ENCODE results near the gene GMEB2. TPM values are rescaled to one million over a fixed set of nuclear protein-coding genes. Genes with fewer than 3 reads are reported as not detected.
A peak's percentile ranks its signal among the peaks of the same experiment; 100 is the strongest.

The GMEB2 gene
- polyA plus RNA-seq, 4 donors: 8.2 to 14.0 (median 12.5) TPM

DNA sequence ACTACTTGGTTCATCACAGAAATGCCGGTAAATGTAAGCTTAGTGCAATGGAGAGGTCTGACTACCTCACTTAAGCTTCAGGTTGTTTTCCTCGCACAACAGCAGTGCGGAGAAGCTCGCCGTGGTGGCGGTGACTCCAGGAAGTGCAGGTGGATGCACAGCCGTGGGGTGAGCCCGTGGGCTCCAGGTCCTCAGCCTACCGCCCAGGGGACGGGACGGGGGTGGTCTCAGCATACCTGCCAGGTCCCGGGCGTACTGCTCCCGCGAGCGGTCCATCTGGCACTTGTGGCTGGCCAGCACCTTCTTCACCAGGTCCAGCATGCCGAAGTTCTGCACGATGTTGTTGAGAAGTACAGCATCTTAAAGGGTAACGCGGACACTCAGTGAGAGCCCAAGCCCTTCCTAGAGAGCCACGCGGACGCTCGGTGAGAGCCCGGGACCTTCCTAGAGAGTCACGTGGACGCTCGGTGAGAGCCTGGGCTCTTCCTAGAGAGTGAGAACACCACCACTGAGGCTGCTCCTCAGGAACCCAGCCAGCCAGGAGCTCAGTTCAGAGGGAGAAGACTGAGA, 35.0 kb downstream of the GMEB2 start:
- no peak for DNase-seq (ENCODE audit: low read depth in 4 of 4, low spot score in 2 of 4)

DNA sequence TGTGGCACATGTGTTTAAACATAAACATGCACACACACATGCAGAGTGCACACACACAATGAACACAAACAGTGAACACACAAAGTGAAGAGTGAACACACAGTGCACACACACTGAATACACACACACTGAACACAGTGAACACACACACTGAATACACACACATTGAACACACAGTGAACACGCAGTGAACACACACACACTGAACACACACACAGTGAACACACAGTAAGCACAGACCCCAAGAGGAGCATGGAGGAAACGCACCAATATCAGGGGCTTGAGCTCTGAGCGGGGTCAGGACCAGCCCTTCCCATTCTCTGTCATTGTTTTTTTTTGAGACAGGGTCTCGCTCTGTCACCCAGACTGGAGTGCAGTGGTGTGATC, 35.8 kb downstream of the GMEB2 start:
- DNase-seq (ENCODE audit: low read depth in 4 of 4, low spot score in 2 of 4): no peak

DNA sequence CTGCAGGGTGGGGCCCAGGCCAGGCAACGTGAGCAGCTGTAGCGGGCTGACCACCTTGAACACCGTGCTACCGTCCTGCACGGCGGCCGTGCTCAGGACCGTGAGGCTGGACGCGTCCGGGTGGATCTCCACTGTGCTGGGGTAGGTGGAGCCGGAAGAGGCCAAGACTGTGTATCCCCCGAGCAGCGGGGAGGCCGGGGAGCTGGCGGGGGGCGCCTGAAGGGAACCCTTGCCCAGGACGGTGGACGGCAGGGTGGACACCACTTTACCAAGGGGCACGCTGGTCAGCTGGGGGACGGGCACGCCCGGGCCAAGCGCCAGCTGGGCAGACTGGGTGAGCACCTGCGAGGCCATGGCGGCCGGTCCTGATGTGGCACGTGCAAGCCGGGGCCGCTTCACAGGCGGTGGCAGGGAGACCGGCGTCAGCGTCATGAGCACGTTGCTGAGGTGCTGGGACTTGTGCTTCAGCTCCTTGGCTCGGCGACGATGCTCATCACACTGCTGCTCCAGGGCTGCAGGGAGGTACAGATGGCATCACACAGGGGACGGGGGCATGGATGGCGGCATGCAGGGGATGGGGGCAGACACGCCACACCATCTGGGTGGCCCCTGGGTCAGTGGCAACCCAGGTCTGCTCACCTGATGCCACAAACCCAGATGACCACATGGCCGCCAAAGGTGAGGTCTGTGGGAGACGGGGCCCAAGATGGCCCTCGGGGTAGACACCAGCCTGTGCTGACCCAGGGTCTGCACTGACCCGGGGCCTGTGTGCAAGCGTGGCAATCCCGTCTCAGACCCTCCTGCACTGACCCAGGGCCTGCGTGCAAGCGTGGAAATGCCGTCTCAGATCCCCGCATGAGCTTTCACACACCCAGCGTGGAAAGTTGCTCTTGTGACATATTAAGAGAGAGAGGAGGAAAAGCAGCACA, 36.4 kb downstream of the GMEB2 start:
- DNase-seq (ENCODE audit: low read depth in 4 of 4, low spot score in 2 of 4): no peak

DNA sequence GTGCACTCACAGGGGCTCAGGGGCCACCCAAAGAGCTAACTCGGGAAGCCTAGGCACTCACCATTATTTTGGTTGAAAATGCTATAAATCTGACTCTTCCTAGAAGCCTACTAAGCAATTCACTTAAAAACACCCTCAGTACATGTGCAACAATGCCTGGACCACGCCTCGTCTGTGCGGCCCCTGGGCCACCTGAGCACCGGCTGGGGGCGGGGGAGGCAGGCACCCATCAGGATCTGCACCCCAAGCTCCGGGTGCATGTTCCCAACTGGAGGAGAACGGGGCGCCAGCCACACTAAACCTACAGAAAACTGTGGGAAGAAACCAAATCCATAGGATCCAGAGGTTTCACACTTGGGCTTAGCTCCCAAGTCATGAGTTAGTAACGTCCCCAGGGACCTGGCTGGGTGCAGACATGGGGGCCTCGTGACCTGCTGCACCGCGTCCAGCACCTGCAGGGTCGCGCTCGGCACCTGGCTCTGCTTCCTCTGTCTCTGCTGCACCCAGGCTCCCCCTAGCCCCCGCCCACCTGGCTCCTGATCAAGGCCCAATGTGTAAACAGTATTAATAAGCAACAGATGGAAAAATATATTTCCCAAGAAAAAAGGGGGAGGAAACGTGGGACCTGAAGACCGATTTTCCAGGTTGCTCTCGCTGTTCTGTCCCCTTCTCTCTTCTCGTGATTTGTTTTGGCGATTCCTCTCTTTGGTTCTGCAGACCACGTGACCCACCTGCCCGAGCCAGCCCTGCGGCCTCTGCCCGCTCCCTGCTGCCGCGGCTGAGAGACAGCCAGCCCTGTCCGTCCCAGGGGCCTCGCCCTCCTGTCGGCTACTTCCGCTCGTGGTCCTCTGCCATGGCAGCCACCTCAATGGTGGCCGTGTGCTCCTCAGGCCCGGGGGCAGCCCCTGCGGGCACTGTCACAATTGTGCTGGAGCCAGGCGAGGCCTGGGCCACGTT, 37.4 kb downstream of the GMEB2 start:
- no peak for DNase-seq (ENCODE audit: low read depth in 4 of 4, low spot score in 2 of 4)

DNA sequence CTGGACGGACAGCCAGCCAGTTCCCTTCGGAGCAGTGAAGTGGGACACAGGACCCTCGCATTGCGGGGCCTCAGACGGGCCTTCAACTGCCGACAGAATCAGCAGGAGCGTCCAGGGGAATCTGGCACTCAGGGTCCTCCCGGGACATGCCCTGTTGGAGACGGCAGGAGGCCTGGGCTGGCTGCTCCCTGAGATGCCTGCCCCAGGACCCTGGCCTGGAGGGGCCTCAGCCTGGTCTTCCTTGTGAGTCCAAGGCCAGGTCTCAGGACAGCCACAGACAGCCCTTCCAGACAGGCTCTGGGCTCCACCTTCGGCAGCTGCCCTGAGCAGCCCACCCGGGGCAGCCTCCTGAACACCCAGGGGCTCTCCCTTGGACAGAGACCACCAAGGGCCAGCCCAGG, 38.3 kb downstream of the GMEB2 start:
- DNase-seq (ENCODE audit: low read depth in 4 of 4, low spot score in 2 of 4): no peak

DNA sequence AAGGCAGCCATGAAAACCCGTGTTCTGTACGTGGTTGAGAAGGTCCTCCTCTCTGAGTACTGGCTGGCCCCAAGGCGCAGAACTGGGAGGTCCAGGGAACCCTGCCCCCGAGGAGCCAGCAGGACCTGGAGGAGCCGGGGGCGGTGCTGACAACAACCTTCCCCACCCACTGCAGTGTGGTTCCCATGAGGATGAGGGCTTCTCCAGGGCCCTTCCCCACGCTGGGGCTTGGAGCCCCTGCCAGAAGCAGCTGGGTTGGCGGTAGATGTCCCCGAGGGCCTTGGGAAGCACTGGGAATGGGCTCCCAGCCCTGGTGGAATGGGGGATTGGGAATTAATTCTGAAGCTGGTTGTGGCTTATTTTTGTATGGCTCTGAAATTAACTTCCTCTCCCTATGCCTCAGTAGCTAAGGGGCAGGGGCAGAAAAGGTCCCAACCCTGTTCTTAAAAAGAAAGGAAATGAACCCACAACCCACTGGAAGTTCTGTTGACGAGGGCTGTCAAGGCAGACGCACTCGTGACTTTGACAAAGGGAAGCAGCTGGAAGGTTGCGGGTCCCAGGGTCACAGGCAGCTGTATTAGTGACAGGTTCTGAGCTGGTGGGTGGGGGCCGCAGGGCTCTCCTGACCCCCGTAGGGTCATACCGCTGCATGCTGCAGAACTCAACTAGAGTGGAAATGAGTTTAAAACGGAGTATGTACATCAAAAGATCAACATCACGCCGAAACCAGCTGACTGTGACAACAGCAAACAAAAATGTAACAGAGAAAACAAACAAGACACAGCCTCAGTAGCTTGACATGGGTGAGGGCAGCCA, 38.9 kb downstream of the GMEB2 start:
- no peak for DNase-seq (ENCODE audit: low read depth in 4 of 4, low spot score in 2 of 4)

DNA sequence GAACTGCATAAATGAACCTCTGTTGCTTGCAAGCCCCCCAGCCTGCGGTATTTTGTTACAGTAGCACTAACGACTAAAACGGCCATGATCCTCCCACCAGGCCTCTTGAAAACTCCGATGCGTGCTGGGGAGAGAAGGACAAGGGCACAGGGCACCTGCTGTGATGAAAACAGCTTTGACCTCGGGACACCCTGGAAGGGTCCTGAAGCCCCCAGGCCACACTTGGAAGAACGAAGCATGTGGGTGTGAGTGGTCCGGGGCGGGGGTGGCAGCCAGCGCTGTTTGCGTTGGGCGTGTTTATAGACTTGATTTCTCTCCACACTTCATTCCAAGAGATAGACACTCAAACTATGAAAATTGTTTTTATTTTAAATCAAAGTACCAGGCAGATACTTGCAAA, 39.6 kb downstream of the GMEB2 start:
- DNase-seq (ENCODE audit: low read depth in 4 of 4, low spot score in 2 of 4): no peak

DNA sequence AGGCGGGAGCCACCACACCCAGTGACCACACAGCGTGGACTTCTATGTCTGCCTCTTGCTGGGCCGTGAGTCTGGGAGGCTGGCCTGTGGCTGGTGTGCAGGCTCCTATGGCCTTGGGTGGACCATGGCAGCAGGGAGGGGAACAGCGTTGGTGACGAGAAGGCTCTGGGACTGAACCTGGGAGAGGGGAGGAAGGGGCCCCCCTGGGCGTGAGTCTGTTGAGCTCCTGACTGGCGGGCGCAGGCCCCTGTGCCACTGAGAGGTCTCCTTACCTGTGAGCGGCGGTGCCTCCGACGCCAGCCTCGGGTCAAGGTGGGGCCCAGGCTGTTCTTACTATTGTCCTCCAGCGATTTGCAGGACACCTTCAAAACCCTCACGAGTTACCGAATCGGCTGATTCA, 40.1 kb downstream of the GMEB2 start:
- DNase-seq (ENCODE audit: low read depth in 4 of 4, low spot score in 2 of 4): no peak

DNA sequence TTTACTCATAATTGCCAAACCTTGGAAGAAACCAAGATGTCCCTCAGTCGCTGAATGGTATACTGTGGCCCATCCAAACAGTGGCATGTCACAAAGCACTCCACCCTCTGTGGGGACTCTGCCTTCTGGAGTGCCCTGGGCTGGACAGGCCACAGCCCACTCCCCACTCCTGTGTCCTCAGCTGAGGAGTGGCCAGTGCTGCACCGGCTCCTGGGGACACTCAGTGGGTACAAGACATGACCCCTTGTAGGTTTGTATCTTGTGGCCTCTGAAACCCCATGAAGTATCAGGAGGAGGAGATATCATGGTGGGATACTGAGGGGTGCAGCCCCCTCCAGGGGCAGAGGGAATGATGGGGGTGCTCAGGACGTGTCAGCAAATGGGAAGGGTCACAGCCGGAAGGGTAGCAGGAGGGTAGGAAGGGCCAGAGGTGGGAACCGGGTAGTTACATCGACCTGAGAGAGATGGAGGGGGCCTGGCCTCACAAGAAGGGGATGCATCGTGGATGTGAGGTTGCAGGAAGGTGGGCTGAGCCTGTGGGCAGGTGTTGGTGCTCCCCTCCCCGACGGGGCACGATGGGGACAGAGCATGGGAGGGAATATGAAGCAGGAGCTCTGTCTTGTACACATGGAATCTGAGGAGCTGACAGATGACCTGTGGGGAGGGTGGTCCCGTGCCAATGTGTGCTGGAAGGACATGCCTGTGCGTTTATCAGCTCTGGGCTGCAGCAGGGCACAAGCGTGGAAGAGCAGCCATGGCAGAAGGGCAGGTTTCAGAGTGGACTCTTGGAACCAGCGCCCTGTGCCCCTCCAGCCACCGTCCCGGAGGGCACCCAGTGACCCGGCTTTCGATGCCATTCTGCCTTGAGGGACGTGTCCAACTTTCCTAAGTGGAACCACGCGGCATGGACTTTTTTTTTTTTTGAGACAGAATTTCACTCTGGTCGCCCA, 41.0 kb downstream of the GMEB2 start:
- DNase-seq (ENCODE audit: low read depth in 4 of 4, low spot score in 2 of 4): no peak

DNA sequence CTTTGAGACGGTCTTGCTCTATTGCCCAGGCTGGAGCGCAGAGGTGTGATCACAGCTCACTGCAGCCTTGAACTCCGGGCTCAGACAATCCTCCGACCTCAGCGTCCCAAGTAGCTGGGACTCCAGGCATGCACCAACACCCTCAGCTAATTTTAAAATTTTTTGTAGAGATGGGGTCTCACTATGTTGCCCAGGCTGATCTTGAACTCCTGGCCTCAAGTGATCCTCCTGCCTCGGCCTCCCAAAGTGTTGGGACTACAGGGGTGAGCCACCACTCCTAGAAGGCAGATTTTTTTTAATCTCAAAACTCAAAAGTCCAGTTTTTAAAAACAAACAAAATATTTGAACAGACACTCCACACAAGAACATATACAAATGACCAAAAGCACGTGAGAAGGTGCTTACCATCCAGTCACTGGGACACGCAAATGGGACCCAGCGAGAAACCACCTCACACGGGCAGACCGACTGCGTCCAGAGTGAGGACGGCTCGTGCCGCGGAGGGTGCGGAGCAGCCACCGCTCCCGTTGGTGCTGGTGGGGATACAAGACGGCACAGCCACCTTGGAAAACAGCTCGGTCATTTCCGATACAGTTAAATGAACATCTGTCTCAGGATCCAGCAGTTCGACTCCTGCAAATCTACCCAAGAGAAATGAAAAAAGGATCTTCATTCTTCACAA, 44.4 kb downstream of the GMEB2 start:
- no peak for DNase-seq (ENCODE audit: low read depth in 4 of 4, low spot score in 2 of 4)

DNA sequence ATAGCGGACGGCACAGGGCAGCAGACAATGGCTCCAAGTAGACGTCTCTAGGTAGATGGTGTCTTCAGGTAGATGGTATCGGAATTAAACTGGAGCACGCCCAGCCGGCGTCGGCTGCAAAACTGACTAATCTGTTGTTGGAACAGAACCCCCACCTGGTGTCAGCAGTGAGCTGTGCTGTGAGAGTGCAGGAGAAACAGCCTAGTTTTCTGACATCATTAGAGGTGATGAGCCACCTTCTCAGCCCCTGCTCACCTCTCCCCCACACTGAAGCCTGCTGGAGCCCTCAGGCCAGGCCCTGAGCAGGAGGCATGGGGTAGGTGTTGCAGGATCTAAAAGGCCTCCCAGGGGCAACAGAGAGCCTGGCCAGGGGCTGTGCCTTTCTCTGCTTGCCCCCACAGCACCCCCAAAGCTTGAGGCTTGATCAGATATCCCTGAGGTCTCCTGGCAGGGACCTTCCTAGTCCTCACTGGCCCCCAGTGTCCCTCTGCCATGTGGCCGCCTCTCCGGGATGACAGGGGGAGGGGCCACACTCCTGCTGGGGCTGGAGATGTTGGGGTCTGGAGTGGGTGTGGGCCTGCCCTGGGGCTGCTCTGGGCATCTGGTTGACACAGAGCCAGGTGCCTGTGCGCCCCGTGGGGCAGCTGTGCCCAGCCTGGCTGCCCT, 46.0 kb downstream of the GMEB2 start:
- DNase-seq (ENCODE audit: low read depth in 4 of 4, low spot score in 2 of 4): peak in 1 of 4 donors; percentile 33

DNA sequence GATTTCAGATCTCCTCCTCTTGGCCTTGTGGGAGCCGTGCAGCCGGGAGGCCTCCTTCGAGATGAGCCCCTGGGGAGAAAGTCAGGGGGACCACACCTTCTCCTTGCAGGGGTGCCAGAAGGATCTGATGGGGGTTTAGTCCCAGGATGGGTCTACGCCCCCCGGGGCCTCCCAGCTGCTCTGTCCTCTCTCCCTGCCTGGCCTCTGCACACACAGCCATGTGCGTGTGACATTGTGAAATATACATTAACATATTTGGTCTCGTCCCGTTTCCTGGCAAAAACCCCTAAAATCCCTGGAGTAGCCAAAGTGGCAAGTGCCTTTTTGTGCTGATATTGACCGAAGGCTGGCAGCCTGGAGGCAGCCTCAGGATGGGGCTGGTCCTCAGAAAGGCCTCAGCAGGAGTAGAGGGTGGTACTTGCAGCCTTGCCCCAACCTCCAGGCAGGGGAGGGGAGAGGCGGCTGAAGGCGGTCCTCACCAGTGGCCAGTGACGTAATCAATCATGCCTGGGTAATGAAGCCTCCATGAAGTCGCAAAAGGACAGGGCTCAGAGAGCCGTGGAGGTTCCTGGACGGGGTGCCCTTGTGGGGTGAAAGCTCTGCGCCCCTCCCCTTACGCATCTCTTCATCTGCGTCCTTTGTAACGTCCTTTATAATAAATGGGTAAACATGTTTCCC, 47.7 kb downstream of the GMEB2 start:
- no peak for DNase-seq (ENCODE audit: low read depth in 4 of 4, low spot score in 2 of 4)

DNA sequence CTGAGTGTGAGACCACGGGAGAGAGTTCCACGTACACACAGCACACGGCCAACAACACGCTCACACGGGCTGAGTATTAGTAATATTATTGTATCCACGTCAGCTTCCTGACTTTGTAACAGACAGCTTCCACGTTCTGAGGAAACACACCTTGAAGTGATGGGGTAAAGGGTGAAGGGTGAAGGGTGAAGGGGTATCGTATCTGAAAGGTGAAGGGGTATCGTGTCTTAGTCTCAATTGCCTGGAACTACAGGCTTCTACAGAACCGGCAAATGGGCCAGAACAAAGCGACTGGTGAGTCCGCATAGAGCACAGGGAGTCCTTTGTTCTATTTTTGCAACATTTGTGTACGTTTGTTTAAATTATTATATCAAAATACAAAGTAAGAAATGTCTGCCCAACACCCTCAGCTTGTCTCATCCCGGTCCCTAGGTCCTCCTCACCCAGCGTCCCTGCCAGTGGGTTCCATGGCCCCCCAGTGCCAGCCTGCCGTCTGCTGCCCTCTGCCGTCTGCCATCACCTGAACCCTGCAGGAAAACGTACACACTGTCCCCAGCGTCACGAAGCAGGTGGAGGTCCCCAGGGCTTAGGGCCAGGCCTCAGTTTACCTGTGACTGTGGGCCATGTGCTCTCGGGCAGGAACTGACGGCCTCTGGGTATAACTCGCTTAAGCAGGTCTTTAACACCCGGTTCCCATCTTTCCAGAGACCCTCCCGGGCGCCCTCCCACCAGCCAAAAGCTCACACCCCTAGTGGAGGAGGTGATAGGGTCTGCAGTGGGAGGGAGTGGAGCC, 48.5 kb downstream of the GMEB2 start:
- DNase-seq (ENCODE audit: low read depth in 4 of 4, low spot score in 2 of 4): no peak

DNA sequence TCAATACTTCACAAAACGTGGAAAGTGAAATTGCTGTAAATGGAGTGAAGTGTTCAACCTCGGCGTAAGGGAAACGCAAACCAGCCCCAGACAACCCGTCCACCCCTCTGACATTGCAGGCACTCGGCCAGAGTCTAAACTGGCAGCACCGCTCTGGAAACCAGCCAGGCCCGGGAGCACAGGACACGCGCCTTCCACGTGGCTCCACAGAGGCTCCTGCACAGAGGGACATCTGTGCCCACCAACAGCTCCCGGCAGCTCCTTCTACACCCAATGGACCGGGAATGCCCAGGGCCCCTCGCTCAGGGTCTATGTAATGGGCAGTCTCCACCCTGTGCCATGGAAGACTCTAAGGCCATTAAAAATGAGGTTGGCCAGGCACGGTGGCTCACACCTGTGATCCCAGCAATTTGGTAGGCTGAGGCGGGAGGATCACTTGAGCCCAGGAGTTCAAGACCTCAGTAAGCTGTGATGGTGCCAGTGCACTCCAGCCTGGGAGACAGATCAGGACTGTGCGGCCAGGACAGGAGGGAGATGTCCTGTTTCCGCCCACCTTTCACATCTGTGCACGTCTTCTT, 49.5 kb downstream of the GMEB2 start:
- DNase-seq (ENCODE audit: low read depth in 4 of 4, low spot score in 2 of 4): no peak

DNA sequence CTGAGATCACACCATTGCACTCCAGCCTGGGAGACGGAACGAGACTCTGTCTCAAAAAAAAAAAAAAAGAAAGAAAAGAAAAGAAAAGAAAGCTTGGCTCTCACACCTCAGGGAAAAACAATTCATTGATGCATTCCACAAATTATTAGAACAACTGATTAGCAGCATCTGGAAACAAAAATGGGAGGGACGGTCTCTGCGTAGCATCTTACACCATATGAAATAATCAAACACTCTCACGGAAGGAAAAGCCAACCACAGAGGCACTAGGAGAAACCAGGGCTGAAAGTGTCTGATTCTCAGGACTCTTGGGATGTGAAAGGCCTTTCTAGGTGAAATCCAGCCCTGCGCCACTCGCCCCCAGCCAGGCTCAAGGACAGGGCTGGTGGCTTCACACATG, 50.6 kb downstream of the GMEB2 start:
- DNase-seq (ENCODE audit: low read depth in 4 of 4, low spot score in 2 of 4): no peak
